Measurements from ENCODE around the gene CNTN2. TPM values are rescaled to one million over a fixed set of nuclear protein-coding genes. Genes with fewer than 3 reads are reported as not detected.

The CNTN2 gene
- polyA plus RNA-seq, 1 experiment: not detected

GRCh38 chr1:205056956-205057568, 14.1 kb downstream of the CNTN2 start:
- Histone ChIP-seq H3K27ac (ENCODE audit: low read depth, low read length) (no peak overlapping the region), H3K9me3 (ENCODE audit: control insufficient read depth, insufficient read depth, low read length) (no peaks in the 10 kb centered on the region), H3K4me3 (ENCODE audit: low read depth, low read length) (no peak overlapping the region), H3K27me3 (ENCODE audit: control insufficient read depth, insufficient read depth, low read length) (peaks cover 30% of the 10 kb centered on the region)
- TF ChIP-seq CTCF (IDR thresholded peaks at IDR 0.05; ENCODE audit: low read depth, low read length): no peak
- DNase-seq (ENCODE audit: low read depth, low spot score): no peak
- POLR2A ChIA-PET: no interaction called here
- CTCF ChIA-PET: no interaction called here

GRCh38 chr1:205057808-205058575, 15.0 kb downstream of the CNTN2 start:
- no peak for TF ChIP-seq CTCF (IDR thresholded peaks at IDR 0.05; ENCODE audit: low read depth, low read length)
- peaks cover 24% of the 10 kb centered on the region for H3K27me3 ChIP-seq (ENCODE audit: control insufficient read depth, insufficient read depth, low read length)
- POLR2A ChIA-PET: no interaction called here
- no peak overlapping the region for H3K4me3 ChIP-seq (ENCODE audit: low read depth, low read length)
- DNase-seq (ENCODE audit: low read depth, low spot score): no peak
- CTCF ChIA-PET: no interaction called here
- H3K9me3 ChIP-seq (ENCODE audit: control insufficient read depth, insufficient read depth, low read length): no peaks in the 10 kb centered on the region
- no peak overlapping the region for H3K27ac ChIP-seq (ENCODE audit: low read depth, low read length)

- Histone ChIP-seq H3K4me3 (ENCODE audit: low read depth, low read length) (no peak overlapping the region), H3K9me3 (ENCODE audit: control insufficient read depth, insufficient read depth, low read length) (no peaks in the 10 kb centered on the region), H3K27me3 (ENCODE audit: control insufficient read depth, insufficient read depth, low read length) (peaks cover 21% of the 10 kb centered on the region), H3K27ac (ENCODE audit: low read depth, low read length) (no peak overlapping the region)
- no peak for TF ChIP-seq CTCF (IDR thresholded peaks at IDR 0.05; ENCODE audit: low read depth, low read length)
- POLR2A ChIA-PET: no interaction called here
- DNase-seq (ENCODE audit: low read depth, low spot score): no peak
- CTCF ChIA-PET: interaction anchor here (0.6 kb wide), 1 partner anchor 339 kb away, joined by 3 read pairs; no protein-coding TSS in a partner anchor
These were observed 15.8 kb downstream of the CNTN2 start for GRCh38 chr1:205058853-205059252.

GRCh38 chr1:205059660-205060059, 16.6 kb downstream of the CNTN2 start:
- peaks cover 20% of the 10 kb centered on the region for H3K27me3 ChIP-seq (ENCODE audit: control insufficient read depth, insufficient read depth, low read length)
- H3K4me3 ChIP-seq (ENCODE audit: low read depth, low read length): no peak overlapping the region
- DNase-seq (ENCODE audit: low read depth, low spot score): no peak
- CTCF ChIA-PET: interaction anchor here (0.6 kb wide), 1 partner anchor 338 kb away, joined by 3 read pairs; no protein-coding TSS in a partner anchor
- H3K27ac ChIP-seq (ENCODE audit: low read depth, low read length): no peak overlapping the region
- no peak for TF ChIP-seq CTCF (IDR thresholded peaks at IDR 0.05; ENCODE audit: low read depth, low read length)
- POLR2A ChIA-PET: no interaction called here
- H3K9me3 ChIP-seq (ENCODE audit: control insufficient read depth, insufficient read depth, low read length): no peaks in the 10 kb centered on the region; the same call in 1 of the 2 replicates

- POLR2A ChIA-PET: interaction anchor here (1.3 kb wide), 1 partner anchor 72 kb away, joined by 3 read pairs; no protein-coding TSS in a partner anchor
- no peak for DNase-seq (ENCODE audit: low read depth, low spot score)
- CTCF ChIA-PET: interaction anchor here (0.7 to 4.2 kb wide), 29 partner anchors 8 to 464 kb away, joined by 3 to 129 read pairs (median 10); partner anchors contain the start of gene TMEM81
These were observed 17.7 kb downstream of the CNTN2 start for GRCh38 chr1:205060746-205061145.

More at GRCh38 chr1:205060746-205061145, 17.7 kb downstream of the CNTN2 start:
- peaks cover 29% of the 10 kb centered on the region for H3K27me3 ChIP-seq (ENCODE audit: control insufficient read depth, insufficient read depth, low read length)
- no peaks in the 10 kb centered on the region; the same call in 1 of the 2 replicates for H3K9me3 ChIP-seq (ENCODE audit: control insufficient read depth, insufficient read depth, low read length)
- H3K4me3 ChIP-seq (ENCODE audit: low read depth, low read length): no peak overlapping the region
- H3K27ac ChIP-seq (ENCODE audit: low read depth, low read length): no peak overlapping the region
- no peak for TF ChIP-seq CTCF (IDR thresholded peaks at IDR 0.05; ENCODE audit: low read depth, low read length)

Data from AG04450 (cell line).